Measurements from ENCODE around the gene G2E3.

DNA sequence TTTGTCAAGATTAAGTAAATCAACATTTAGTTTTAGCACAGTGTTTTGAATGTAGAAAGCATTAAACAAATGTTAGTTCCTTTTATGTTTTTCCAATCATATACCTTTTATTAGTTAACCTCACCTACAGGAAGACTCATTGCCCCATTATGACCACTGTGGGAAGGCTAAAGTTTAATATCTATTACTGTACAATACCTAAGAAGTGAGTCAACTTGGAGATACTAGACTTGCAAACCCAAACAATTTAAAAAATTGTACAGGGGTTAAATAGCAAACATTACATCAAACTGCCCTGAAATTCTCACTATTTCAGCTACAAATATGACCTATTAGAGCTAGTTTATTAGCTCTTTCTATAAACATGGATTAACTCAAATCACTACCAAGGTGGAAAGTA is 8.6 kb upstream of the G2E3 start:
- no peak for TF ChIP-seq EZH2 (IDR thresholded peaks at IDR 0.05)
- TF ChIP-seq FOXP2 (optimal IDR thresholded peaks at IDR 0.05; ENCODE audit: control extremely low read depth, extremely low read length, insufficient read depth), result no peak

Measured in SK-N-MC (cell line).